ENCODE data around the gene SPTBN1. TPM values are rescaled to one million over a fixed set of nuclear protein-coding genes. Genes with fewer than 3 reads are reported as not detected.

The SPTBN1 gene
- total and polyA plus RNA-seq, 2 of the 13 experiments (the other 11 are each of a cell fraction or from before 2014, with no cell fraction given) = 123 to 299 TPM

GRCh38 chr2:54582987-54583386, 126.9 kb downstream of the SPTBN1 start:
- no peak overlapping the region for H3K27ac ChIP-seq (ENCODE audit: extremely low read length, insufficient read depth, low read length)
- CTCF ChIA-PET (ENCODE audit: low intra/inter-chr PET ratio, low total read pairs) = no interaction called here
- in situ Hi-C loops (cut with HindIII; ENCODE audit: extremely low pct_ligation_motif_present, low pct_unique_long_range_greater_than_20kb) = no loop called here
- no peak overlapping the region for H2AFZ ChIP-seq (ENCODE audit: low read length)
- H3K36me3 ChIP-seq (replicated peaks in 1 of 2; ENCODE audit: control insufficient read depth in 1 of 2, insufficient read depth in 2 of 2, low read length in 2 of 2) = peaks cover 8 to 53% of the 10 kb centered on the region in 2 experiments
- ATAC-seq = no peak
- no peak for TF ChIP-seq SP2 (CRISPR knock-in tag; IDR thresholded peaks at IDR 0.05)
- TF ChIP-seq POLR2G (IDR thresholded peaks at IDR 0.05; ENCODE audit: low read depth, low read length) = 0 out of 2 replicates have a peak, but pooled peaks have one; percentile 39
- peak; percentile 89 for TF ChIP-seq RBM22 (optimal IDR thresholded peaks at IDR 0.05; ENCODE audit: low read length)
- no peak for TF ChIP-seq KDM4B (CRISPR knock-in tag; IDR thresholded peaks at IDR 0.05)
- intact Hi-C loops (cut with micrococcal nuclease; ENCODE audit: unreplicated experiment) = no loop called here
- no peak for DNase-seq (ENCODE audit: low spot score)
- H3K27me3 ChIP-seq (ENCODE audit: control insufficient read depth in 1 of 2, insufficient read depth in 2 of 2, low read length in 2 of 2) = no peaks in the 10 kb centered on the region
- 95% methylated on average over 5 of the region's 5 CpGs for WGBS (ENCODE audit: low lambda C conversion rate)
- H3K4me1 ChIP-seq (ENCODE audit: insufficient read depth, low read length) = peaks cover 100% of the 10 kb centered on the region
- POLR2A ChIA-PET = interaction anchor here (5.0 kb wide), 1 partner anchor 24 kb away, joined by 51 read pairs; no protein-coding TSS in a partner anchor
- no peak overlapping the region for H3K4me2 ChIP-seq (ENCODE audit: low read depth, low read length)
- no peak for FAIRE-seq
- no peaks in the 10 kb centered on the region for H3K9me3 ChIP-seq (ENCODE audit: low read length)
- no TSS peak for BruUV-seq (replicated peaks)
- peaks cover 96% of the 10 kb centered on the region for H3K79me2 ChIP-seq (ENCODE audit: insufficient read depth, low read length)
- no peak overlapping the region for H3K9ac ChIP-seq (ENCODE audit: insufficient read depth, low read depth, low read length)
- H3K4me3 ChIP-seq (replicated peaks in 1 of 3; ENCODE audit: insufficient read depth in 1 of 3, low read depth in 2 of 3, low read length in 3 of 3) = no peak overlapping the region
- peaks cover 76% of the 10 kb centered on the region for H4K20me1 ChIP-seq (ENCODE audit: insufficient read depth, low read length)

GRCh38 chr2:54584598-54584997, 128.5 kb downstream of the SPTBN1 start:
- WGBS (ENCODE audit: low lambda C conversion rate) = 100% methylated on average over 1 of the region's 1 CpG
- H3K4me1 ChIP-seq (ENCODE audit: insufficient read depth, low read length) = peaks cover 100% of the 10 kb centered on the region

More at GRCh38 chr2:54584598-54584997, 128.5 kb downstream of the SPTBN1 start:
- H3K27ac ChIP-seq (ENCODE audit: extremely low read length, insufficient read depth, low read length) = no peak overlapping the region
- POLR2A ChIA-PET = no interaction called here
- TF ChIP-seq RBM22 (optimal IDR thresholded peaks at IDR 0.05; ENCODE audit: low read length) (peak; percentile 96), DZIP1 (CRISPR knock-in tag; IDR thresholded peaks at IDR 0.05) (no peak)
- ATAC-seq = no peak
- H2AFZ ChIP-seq (ENCODE audit: low read length) = no peak overlapping the region
- intact Hi-C loops (cut with micrococcal nuclease; ENCODE audit: unreplicated experiment) (no loop called here), in situ Hi-C loops (cut with HindIII; ENCODE audit: extremely low pct_ligation_motif_present, low pct_unique_long_range_greater_than_20kb) (no loop called here)
- H3K4me3 ChIP-seq (replicated peaks in 1 of 3; ENCODE audit: insufficient read depth in 1 of 3, low read depth in 2 of 3, low read length in 3 of 3) = no peak overlapping the region
- H3K36me3 ChIP-seq (replicated peaks in 1 of 2; ENCODE audit: control insufficient read depth in 1 of 2, insufficient read depth in 2 of 2, low read length in 2 of 2) = peaks cover 8 to 53% of the 10 kb centered on the region in 2 experiments
- H3K27me3 ChIP-seq (ENCODE audit: control insufficient read depth in 1 of 2, insufficient read depth in 2 of 2, low read length in 2 of 2) = no peaks in the 10 kb centered on the region
- DNase-seq (ENCODE audit: low spot score) = no peak
- CTCF ChIA-PET (ENCODE audit: low intra/inter-chr PET ratio, low total read pairs) = no interaction called here
- no TSS peak for BruUV-seq (replicated peaks)
- H3K9me3 ChIP-seq (ENCODE audit: low read length) = no peaks in the 10 kb centered on the region
- H3K4me2 ChIP-seq (ENCODE audit: low read depth, low read length) = no peak overlapping the region
- no peak for FAIRE-seq
- H4K20me1 ChIP-seq (ENCODE audit: insufficient read depth, low read length) = peaks cover 75% of the 10 kb centered on the region
- no peak overlapping the region for H3K9ac ChIP-seq (ENCODE audit: insufficient read depth, low read depth, low read length)
- peaks cover 97% of the 10 kb centered on the region for H3K79me2 ChIP-seq (ENCODE audit: insufficient read depth, low read length)
